ENCODE measurements around the gene TMEM212.
"Not testable (repeated sequence)": the region's sequence is repeated elsewhere in the genome, so short reads cannot be mapped to it uniquely, and the experiment has no call there.

DNA sequence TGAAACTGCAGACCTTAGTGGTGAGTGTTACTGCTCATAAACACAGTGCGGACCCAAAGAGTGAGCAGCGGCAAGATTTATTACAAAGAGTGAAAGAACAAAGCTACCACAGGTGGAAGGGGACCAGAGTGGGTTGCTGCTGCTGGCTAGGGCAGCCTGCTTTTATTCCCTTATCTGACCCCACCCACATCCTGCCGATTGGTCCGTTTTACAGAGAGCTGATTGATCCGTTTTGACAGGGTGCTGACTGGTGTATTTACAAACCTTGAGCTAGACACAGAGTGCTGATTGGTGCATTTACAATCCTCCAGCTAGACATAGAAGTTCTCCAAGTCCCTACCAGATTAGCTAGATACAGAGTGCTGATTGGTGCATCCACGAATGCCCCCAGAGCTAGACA, 63.4 kb downstream of the TMEM212 start:
- not testable (repeated sequence) for TF ChIP-seq CTCF, POLR2A (IDR thresholded peaks at IDR 0.05)

Measured in heart left ventricle (tissue), 13 donors.